ENCODE data around the gene TMED10. TPM values are rescaled to one million over a fixed set of nuclear protein-coding genes. Genes with fewer than 3 reads are reported as not detected.

The TMED10 gene
- total and polyA plus RNA-seq, 2 of the 13 experiments (the other 11 are each of a cell fraction or from before 2014, with no cell fraction given): 311 to 377 TPM

DNA sequence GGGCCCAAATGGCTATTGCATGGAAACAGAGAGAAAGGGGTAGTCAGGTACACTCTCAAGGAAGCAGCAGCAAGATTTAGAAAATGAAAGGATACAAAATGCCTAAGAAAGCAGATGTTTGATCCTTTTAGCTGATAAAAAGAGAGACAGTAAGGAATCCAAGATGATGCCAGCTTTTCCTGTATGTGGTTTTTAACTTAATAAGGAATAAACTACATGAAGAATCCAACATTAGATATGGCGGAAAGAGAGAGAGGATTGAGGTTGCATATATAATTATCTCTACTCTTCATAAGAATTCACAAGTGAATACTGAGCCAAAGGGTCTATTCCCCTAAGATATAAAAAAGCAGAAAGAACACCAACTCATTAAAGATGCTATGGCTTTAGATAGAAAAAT lies 11.6 kb downstream of the TMED10 start (continued):
- TF ChIP-seq, protein P1, sequence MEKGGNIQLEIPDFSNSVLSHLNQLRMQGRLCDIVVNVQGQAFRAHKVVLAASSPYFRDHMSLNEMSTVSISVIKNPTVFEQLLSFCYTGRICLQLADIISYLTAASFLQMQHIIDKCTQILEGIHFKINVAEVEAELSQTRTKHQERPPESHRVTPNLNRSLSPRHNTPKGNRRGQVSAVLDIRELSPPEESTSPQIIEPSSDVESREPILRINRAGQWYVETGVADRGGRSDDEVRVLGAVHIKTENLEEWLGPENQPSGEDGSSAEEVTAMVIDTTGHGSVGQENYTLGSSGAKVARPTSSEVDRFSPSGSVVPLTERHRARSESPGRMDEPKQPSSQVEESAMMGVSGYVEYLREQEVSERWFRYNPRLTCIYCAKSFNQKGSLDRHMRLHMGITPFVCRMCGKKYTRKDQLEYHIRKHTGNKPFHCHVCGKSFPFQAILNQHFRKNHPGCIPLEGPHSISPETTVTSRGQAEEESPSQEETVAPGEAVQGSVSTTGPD (CRISPR knock-in tag; IDR thresholded peaks at IDR 0.05): no peak
- no peak for TF ChIP-seq REL (CRISPR knock-in tag; conservative IDR thresholded peaks at IDR 0.05)
- TF ChIP-seq, protein P2, sequence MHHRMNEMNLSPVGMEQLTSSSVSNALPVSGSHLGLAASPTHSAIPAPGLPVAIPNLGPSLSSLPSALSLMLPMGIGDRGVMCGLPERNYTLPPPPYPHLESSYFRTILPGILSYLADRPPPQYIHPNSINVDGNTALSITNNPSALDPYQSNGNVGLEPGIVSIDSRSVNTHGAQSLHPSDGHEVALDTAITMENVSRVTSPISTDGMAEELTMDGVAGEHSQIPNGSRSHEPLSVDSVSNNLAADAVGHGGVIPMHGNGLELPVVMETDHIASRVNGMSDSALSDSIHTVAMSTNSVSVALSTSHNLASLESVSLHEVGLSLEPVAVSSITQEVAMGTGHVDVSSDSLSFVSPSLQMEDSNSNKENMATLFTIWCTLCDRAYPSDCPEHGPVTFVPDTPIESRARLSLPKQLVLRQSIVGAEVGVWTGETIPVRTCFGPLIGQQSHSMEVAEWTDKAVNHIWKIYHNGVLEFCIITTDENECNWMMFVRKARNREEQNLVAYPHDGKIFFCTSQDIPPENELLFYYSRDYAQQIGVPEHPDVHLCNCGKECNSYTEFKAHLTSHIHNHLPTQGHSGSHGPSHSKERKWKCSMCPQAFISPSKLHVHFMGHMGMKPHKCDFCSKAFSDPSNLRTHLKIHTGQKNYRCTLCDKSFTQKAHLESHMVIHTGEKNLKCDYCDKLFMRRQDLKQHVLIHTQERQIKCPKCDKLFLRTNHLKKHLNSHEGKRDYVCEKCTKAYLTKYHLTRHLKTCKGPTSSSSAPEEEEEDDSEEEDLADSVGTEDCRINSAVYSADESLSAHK (CRISPR knock-in tag; IDR thresholded peaks at IDR 0.05; ENCODE audit: borderline replicate concordance): no peak
- no peak for TF ChIP-seq HES4 (CRISPR knock-in tag; IDR thresholded peaks at IDR 0.05; ENCODE audit: borderline replicate concordance)
- no peak for TF ChIP-seq FOXA1 (IDR thresholded peaks at IDR 0.05)
- TF ChIP-seq FOXA1 (CRISPR knock-in tag; IDR thresholded peaks at IDR 0.05): no peak
- TF ChIP-seq KAT8 (CRISPR knock-in tag; IDR thresholded peaks at IDR 0.05): no peak
- TF ChIP-seq ZNF572 (CRISPR knock-in tag; IDR thresholded peaks at IDR 0.05): no peak
- TF ChIP-seq ZNF224 (CRISPR knock-in tag; IDR thresholded peaks at IDR 0.05): no peak
- TF ChIP-seq RXRA (CRISPR knock-in tag; IDR thresholded peaks at IDR 0.05): no peak
- TF ChIP-seq NFE2 (CRISPR knock-in tag; IDR thresholded peaks at IDR 0.05): no peak
- TF ChIP-seq, protein P3, sequence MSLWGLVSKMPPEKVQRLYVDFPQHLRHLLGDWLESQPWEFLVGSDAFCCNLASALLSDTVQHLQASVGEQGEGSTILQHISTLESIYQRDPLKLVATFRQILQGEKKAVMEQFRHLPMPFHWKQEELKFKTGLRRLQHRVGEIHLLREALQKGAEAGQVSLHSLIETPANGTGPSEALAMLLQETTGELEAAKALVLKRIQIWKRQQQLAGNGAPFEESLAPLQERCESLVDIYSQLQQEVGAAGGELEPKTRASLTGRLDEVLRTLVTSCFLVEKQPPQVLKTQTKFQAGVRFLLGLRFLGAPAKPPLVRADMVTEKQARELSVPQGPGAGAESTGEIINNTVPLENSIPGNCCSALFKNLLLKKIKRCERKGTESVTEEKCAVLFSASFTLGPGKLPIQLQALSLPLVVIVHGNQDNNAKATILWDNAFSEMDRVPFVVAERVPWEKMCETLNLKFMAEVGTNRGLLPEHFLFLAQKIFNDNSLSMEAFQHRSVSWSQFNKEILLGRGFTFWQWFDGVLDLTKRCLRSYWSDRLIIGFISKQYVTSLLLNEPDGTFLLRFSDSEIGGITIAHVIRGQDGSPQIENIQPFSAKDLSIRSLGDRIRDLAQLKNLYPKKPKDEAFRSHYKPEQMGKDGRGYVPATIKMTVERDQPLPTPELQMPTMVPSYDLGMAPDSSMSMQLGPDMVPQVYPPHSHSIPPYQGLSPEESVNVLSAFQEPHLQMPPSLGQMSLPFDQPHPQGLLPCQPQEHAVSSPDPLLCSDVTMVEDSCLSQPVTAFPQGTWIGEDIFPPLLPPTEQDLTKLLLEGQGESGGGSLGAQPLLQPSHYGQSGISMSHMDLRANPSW (CRISPR knock-in tag; IDR thresholded peaks at IDR 0.05; ENCODE audit: borderline replicate concordance): no peak
- no peak for TF ChIP-seq ZFP82 (CRISPR knock-in tag; IDR thresholded peaks at IDR 0.05; ENCODE audit: borderline replicate concordance)
- TF ChIP-seq ZNF296 (CRISPR knock-in tag; conservative IDR thresholded peaks at IDR 0.05): no peak
- no peak for TF ChIP-seq RORA (CRISPR knock-in tag; IDR thresholded peaks at IDR 0.05)
- no peak for TF ChIP-seq HNF4A (CRISPR knock-in tag; IDR thresholded peaks at IDR 0.05)
